Subcutaneous adipose tissue (tissue), 4 donors: Measurements from ENCODE around the gene KPNA6. TPM values are rescaled to one million over a fixed set of nuclear protein-coding genes. Genes with fewer than 3 reads are reported as not detected.

Experiments used
- CTCF ChIP-seq: fragments of 450-650 bp; IDR thresholded peaks from one replicate; pipeline ENCODE4 v1.5.1; 2016; ENCODE audit warnings: low read depth, mild to moderate bottlenecking, control low read depth, antibody characterized with exemption, moderate library complexity
- total RNA-seq, 4 donors: library from RNA; depleted of rRNA; stranded (reverse); fragments of >200 nt; gene quantifications; one replicate each; pipeline ENCODE4 v1.1.0, GENCODE V29; 2016

Gene KPNA6
- total RNA-seq = 10 to 100 TPM; 31.4 to 41.6 (median 33.7) TPM

GRCh38 chr1:32107742-32108661, at the start of gene KPNA6:
Gene KPNA6 (plus strand): TSS chr1:32108056. CDS start chr1:32108131, 75 bp downstream.
- no peak for TF ChIP-seq CTCF

- TF ChIP-seq CTCF = no peak
These were observed 46.9 kb upstream of the KPNA6 start for GRCh38 chr1:32060914-32061313.

- no peak for TF ChIP-seq CTCF
These were observed 45.0 kb upstream of the KPNA6 start for GRCh38 chr1:32062867-32063230.

GRCh38 chr1:32063261-32063681, 44.6 kb upstream of the KPNA6 start:
- no peak for TF ChIP-seq CTCF

GRCh38 chr1:32066489-32066873, 41.4 kb upstream of the KPNA6 start:
- TF ChIP-seq CTCF = no peak

- TF ChIP-seq CTCF = no peak
These were observed 38.8 kb upstream of the KPNA6 start for GRCh38 chr1:32068957-32069588.
